ENCODE data around the gene LUC7L3.

The LUC7L3 gene

DNA sequence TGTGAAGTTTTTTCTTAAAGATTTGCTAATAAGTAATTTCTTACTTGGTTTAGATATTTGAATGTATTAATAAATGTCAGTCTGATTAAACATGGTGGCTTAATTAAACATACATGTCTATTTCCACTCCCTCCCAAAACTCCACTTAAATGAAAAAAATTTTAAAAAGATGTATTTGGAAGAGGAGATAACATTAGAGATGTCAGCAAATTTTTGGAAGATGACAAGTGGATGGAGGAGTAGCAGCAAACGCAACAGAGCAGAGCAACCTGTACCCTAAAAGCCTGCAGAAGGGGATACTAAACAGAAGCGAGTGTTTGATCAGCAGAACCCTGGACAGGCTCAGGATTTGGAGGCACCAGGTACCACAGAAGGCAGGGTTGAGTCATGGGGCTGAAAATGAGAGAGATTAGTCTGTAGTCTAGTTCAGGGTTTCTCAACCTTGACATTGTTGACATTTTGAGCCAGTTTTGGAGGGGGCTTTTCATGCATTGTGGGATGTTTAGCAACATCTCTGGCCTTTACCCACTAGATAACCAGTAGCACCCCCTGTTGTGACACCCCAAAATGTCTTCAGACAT lies 17.8 kb downstream of the LUC7L3 start:
- Histone ChIP-seq H3K9me2 (replicated peaks; ENCODE audit: insufficient read depth, low read length) (no peaks in the 10 kb centered on the region), H4K20me1 (ENCODE audit: insufficient read depth, low read length) (peaks cover 49% of the 10 kb centered on the region), H3K4me1 (ENCODE audit: low read length) (peaks cover 10% of the 10 kb centered on the region; the same call in 1 of the 2 replicates), H3K79me2 (ENCODE audit: low read length) (peaks cover 99% of the 10 kb centered on the region), H3K4me2 (ENCODE audit: low read depth, low read length) (no peak overlapping the region), H2AFZ (ENCODE audit: low read length) (no peak overlapping the region), H3K9me3 (replicated peaks; ENCODE audit: insufficient read depth, low read length) (no peaks in the 10 kb centered on the region), H3K9ac (ENCODE audit: low read length) (no peak overlapping the region), H3K4me3 (ENCODE audit: low read length) (no peak overlapping the region), H3K27me3 (replicated peaks; ENCODE audit: insufficient read depth, low read length) (no peaks in the 10 kb centered on the region), H3K36me3 (replicated peaks; ENCODE audit: insufficient read depth, low read length) (peaks cover 6% of the 10 kb centered on the region; the same call in 1 of the 2 replicates), H3F3A (ENCODE audit: insufficient read depth, low read length) (no peaks in the 10 kb centered on the region), H3K27ac (ENCODE audit: low read length) (no peak overlapping the region)
- TF ChIP-seq EZH2 (optimal IDR thresholded peaks at IDR 0.05; ENCODE audit: low read depth, low read length), result no peak
- no peak for TF ChIP-seq EZH2phosphoT487 (IDR thresholded peaks at IDR 0.05; ENCODE audit: low read length)
- TF ChIP-seq, protein P1, sequence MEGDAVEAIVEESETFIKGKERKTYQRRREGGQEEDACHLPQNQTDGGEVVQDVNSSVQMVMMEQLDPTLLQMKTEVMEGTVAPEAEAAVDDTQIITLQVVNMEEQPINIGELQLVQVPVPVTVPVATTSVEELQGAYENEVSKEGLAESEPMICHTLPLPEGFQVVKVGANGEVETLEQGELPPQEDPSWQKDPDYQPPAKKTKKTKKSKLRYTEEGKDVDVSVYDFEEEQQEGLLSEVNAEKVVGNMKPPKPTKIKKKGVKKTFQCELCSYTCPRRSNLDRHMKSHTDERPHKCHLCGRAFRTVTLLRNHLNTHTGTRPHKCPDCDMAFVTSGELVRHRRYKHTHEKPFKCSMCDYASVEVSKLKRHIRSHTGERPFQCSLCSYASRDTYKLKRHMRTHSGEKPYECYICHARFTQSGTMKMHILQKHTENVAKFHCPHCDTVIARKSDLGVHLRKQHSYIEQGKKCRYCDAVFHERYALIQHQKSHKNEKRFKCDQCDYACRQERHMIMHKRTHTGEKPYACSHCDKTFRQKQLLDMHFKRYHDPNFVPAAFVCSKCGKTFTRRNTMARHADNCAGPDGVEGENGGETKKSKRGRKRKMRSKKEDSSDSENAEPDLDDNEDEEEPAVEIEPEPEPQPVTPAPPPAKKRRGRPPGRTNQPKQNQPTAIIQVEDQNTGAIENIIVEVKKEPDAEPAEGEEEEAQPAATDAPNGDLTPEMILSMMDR (IDR thresholded peaks at IDR 0.05; ENCODE audit: low read length), result no peak
- DNase-seq, result no peak

DNA sequence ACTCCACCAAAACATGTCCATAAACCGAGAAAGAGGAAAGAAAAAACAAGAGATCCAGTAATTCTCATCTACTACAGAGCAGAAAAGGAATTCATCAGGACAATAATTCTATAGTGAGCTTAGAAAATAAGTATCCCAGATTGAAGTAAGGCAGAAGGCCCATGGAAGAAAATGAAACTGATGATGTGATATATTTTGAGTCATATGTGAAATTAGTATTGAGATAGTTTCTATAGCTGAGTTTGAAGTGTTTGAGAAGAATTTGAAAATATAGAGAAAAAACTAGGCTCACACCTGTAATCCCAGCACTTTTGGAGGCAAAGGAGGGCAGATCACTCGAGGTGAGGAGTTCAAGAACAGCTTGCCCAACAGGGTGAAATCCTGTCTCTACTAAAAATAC lies 19.7 kb downstream of the LUC7L3 start:
- peaks cover 6% of the 10 kb centered on the region; the same call in 1 of the 2 replicates for H3K36me3 ChIP-seq (replicated peaks; ENCODE audit: insufficient read depth, low read length)
- no peak overlapping the region for H3K4me3 ChIP-seq (ENCODE audit: low read length)
- H3K9ac ChIP-seq (ENCODE audit: low read length), result no peak overlapping the region
- peaks cover 91% of the 10 kb centered on the region for H3K79me2 ChIP-seq (ENCODE audit: low read length)
- no peaks in the 10 kb centered on the region for H3F3A ChIP-seq (ENCODE audit: insufficient read depth, low read length)
- H3K4me1 ChIP-seq (ENCODE audit: low read length), result peaks cover 10% of the 10 kb centered on the region; the same call in 1 of the 2 replicates
- H3K27ac ChIP-seq (ENCODE audit: low read length), result no peak overlapping the region
- no peak for DNase-seq
- TF ChIP-seq, protein P1 (IDR thresholded peaks at IDR 0.05; ENCODE audit: low read length), result no peak
- no peak for TF ChIP-seq EZH2phosphoT487 (IDR thresholded peaks at IDR 0.05; ENCODE audit: low read length)
- no peak for TF ChIP-seq EZH2 (optimal IDR thresholded peaks at IDR 0.05; ENCODE audit: low read depth, low read length)
- H3K9me3 ChIP-seq (replicated peaks; ENCODE audit: insufficient read depth, low read length), result no peaks in the 10 kb centered on the region
- no peak overlapping the region for H3K4me2 ChIP-seq (ENCODE audit: low read depth, low read length)
- peaks cover 37% of the 10 kb centered on the region for H4K20me1 ChIP-seq (ENCODE audit: insufficient read depth, low read length)
- no peak overlapping the region for H2AFZ ChIP-seq (ENCODE audit: low read length)
- no peaks in the 10 kb centered on the region for H3K27me3 ChIP-seq (replicated peaks; ENCODE audit: insufficient read depth, low read length)
- no peaks in the 10 kb centered on the region for H3K9me2 ChIP-seq (replicated peaks; ENCODE audit: insufficient read depth, low read length)

DNA sequence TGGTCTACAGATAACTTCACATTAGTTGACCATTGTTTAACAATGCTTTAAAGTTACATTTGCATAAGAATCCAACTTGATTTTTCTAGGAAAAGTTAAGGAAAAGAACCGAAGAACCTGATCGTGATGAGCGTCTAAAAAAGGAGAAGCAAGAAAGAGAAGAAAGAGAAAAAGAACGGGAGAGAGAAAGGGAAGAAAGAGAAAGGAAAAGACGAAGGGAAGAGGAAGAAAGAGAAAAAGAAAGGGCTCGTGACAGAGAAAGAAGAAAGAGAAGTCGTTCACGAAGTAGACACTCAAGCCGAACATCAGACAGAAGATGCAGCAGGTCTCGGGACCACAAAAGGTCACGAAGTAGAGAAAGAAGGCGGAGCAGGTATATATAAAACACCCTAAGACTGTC lies 26.2 kb downstream of the LUC7L3 start:
- H3F3A ChIP-seq (ENCODE audit: insufficient read depth, low read length), result 0 out of 2 replicates have a peak, but pooled peaks cover 4% of the 10 kb centered on the region
- H3K9me3 ChIP-seq (replicated peaks; ENCODE audit: insufficient read depth, low read length), result no peaks in the 10 kb centered on the region
- H3K4me3 ChIP-seq (ENCODE audit: low read length), result no peak overlapping the region
- no peaks in the 10 kb centered on the region for H3K9me2 ChIP-seq (replicated peaks; ENCODE audit: insufficient read depth, low read length)
- peaks cover 51% of the 10 kb centered on the region for H3K79me2 ChIP-seq (ENCODE audit: low read length)
- no peak for DNase-seq
- no peak overlapping the region for H2AFZ ChIP-seq (ENCODE audit: low read length)
- no peaks in the 10 kb centered on the region; the same call in 1 of the 2 replicates for H4K20me1 ChIP-seq (ENCODE audit: insufficient read depth, low read length)
- H3K27ac ChIP-seq (ENCODE audit: low read length), result no peak overlapping the region
- no peaks in the 10 kb centered on the region for H3K27me3 ChIP-seq (replicated peaks; ENCODE audit: insufficient read depth, low read length)
- H3K9ac ChIP-seq (ENCODE audit: low read length), result no peak overlapping the region
- H3K4me1 ChIP-seq (ENCODE audit: low read length), result no peaks in the 10 kb centered on the region
- TF ChIP-seq, protein P1 (IDR thresholded peaks at IDR 0.05; ENCODE audit: low read length), result no peak
- TF ChIP-seq EZH2phosphoT487 (IDR thresholded peaks at IDR 0.05; ENCODE audit: low read length) (no peak), EZH2 (optimal IDR thresholded peaks at IDR 0.05; ENCODE audit: low read depth, low read length) (no peak)
- H3K36me3 ChIP-seq (replicated peaks; ENCODE audit: insufficient read depth, low read length), result peaks cover 27% of the 10 kb centered on the region
- H3K4me2 ChIP-seq (ENCODE audit: low read depth, low read length), result no peak overlapping the region

All from MM.1S (cell line).